ENCODE data around the gene TMEM43. TPM values are rescaled to one million over a fixed set of nuclear protein-coding genes. Genes with fewer than 3 reads are reported as not detected.
A peak's percentile ranks its signal among the peaks of the same experiment; 100 is the strongest.

Gene TMEM43
- total and polyA plus RNA-seq, 2 of the 13 experiments (the other 11 are each of a cell fraction or from before 2014, with no cell fraction given) = 48.9 to 50.5 TPM

DNA sequence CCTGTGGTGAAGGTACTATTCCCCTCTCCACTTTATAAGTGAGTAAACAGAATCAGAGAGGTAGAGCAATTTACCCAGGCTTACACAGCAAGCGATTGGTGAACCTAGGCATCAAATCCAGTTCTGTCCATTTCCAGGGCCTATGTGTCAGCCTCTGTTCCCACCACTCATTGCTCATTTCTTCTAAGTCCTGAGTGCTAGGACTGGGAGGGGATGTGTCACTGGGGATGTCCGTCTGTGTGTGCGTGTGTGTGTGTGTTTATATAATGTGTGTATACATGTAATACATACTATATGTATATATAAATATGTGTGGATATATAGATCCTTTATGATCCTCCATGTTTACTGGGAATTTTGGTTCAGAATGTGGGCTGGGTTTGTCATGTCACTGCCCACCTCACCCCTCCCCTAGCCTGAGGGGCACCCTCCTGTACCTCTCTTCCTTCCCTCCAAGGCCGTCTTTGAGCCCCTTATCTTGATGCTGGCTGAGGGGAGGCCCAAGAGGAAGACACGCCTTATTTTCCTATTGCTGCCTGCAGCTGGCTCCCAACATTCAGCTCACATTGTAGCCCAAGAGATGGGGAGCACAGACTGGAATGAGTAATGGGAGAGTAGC, 2.1 kb downstream of the TMEM43 start:
- ATAC-seq = no peak
- 95% methylated on average over 5 of the region's 5 CpGs for WGBS (ENCODE audit: low lambda C conversion rate)

More for the DNA sequence above, 2.1 kb downstream of the TMEM43 start:
- no peak for DNase-seq (ENCODE audit: low spot score)
- FAIRE-seq = no peak
- intact Hi-C loops (cut with micrococcal nuclease; ENCODE audit: unreplicated experiment) (no loop called here), in situ Hi-C loops (cut with HindIII; ENCODE audit: extremely low pct_ligation_motif_present, low pct_unique_long_range_greater_than_20kb) (no loop called here)
- Histone ChIP-seq H3K36me3 (replicated peaks in 1 of 2; ENCODE audit: control insufficient read depth in 1 of 2, insufficient read depth in 2 of 2, low read length in 2 of 2) (peaks cover 14 to 42% of the 10 kb centered on the region in 2 experiments), H3K27me3 (ENCODE audit: control insufficient read depth in 1 of 2, insufficient read depth in 2 of 2, low read length in 2 of 2) (no peaks in the 10 kb centered on the region; a peak in 1 of 5 replicates), H3K79me2 (ENCODE audit: insufficient read depth, low read length) (peaks cover 58% of the 10 kb centered on the region), H3K4me1 (ENCODE audit: insufficient read depth, low read length) (peaks cover 36% of the 10 kb centered on the region), H3K9ac (ENCODE audit: insufficient read depth, low read depth, low read length) (peak overlapping the region; percentile 19; the same call in 1 of the 2 replicates), H3K4me2 (ENCODE audit: low read depth, low read length) (peak overlapping the region; percentile 89), H3K27ac (ENCODE audit: extremely low read length, insufficient read depth, low read length) (no peak overlapping the region), H3K4me3 (replicated peaks in 1 of 3; ENCODE audit: insufficient read depth in 1 of 3, low read depth in 2 of 3, low read length in 3 of 3) (peak overlapping the region in 1 of 3 experiments; percentile 95; a peak in 1 of 6 replicates), H3K9me3 (ENCODE audit: low read length) (no peaks in the 10 kb centered on the region), H2AFZ (ENCODE audit: low read length) (no peak overlapping the region), H4K20me1 (ENCODE audit: insufficient read depth, low read length) (peaks cover 16% of the 10 kb centered on the region)
- POLR2A ChIA-PET = interaction anchor here (5.0 kb wide), 1 partner anchor 52 kb away, joined by 75 read pairs; the partner anchor contains the start of genes LSM3 and XPC
- TF ChIP-seq ZNF768 (CRISPR knock-in tag; IDR thresholded peaks at IDR 0.05) (peak; percentile 13; the same call in 1 of the 2 replicates), HCFC1 (IDR thresholded peaks at IDR 0.05; ENCODE audit: low read depth, low read length) (no peak), IKZF4 (CRISPR knock-in tag; IDR thresholded peaks at IDR 0.05; ENCODE audit: borderline replicate concordance, low read depth, not compliant biosample characterization) (no peak), ZNF230 (CRISPR knock-in tag; IDR thresholded peaks at IDR 0.05) (no peak), ZNF800 (CRISPR knock-in tag; IDR thresholded peaks at IDR 0.05) (no peak)
- CTCF ChIA-PET (ENCODE audit: low intra/inter-chr PET ratio, low total read pairs) = no interaction called here
- no TSS peak for BruUV-seq (replicated peaks)
